HL-60 (cell line): Measurements from ENCODE around the gene MAGI2.

ENCODE experiments used
- DNase-seq, 2 experiments: peaks; one replicate each; pipeline ENCODE4 v3.0.0-alpha.2; 2010 to 2020; ENCODE audit warnings: low read depth in 1 of 2, low spot score in 1 of 2
- H3K27ac ChIP-seq: fragments of 250-450 bp; sonication (Bioruptor Pico); replicated peaks from 2 replicates; pipeline ENCODE4 v1.5.1; 2020; ENCODE audit warnings: mild to moderate bottlenecking, moderate library complexity
- H3K27me3 ChIP-seq: fragments of 250-450 bp; sonication (Bioruptor Pico); 2 replicates; pipeline ENCODE4 v1.5.1; 2021; ENCODE audit warnings: mild to moderate bottlenecking, moderate library complexity; ENCODE audit not compliant: insufficient read depth, poor library complexity, severe bottlenecking
- H3K4me3 ChIP-seq: replicated peaks from 2 replicates; pipeline ENCODE4 v1.5.1; 2011; ENCODE audit warnings: mild to moderate bottlenecking, control low read depth, low read length; ENCODE audit not compliant: insufficient read depth
- GABPA ChIP-seq: IDR thresholded peaks from 2 replicates; pipeline ENCODE4 v1.6.1; 2012; ENCODE audit warnings: low read depth
- POLR2AphosphoS5 ChIP-seq: IDR thresholded peaks from 2 replicates; pipeline ENCODE4 v1.6.1; 2012; ENCODE audit warnings: low read depth
- SPI1 ChIP-seq: IDR thresholded peaks from 2 replicates; pipeline ENCODE4 v1.6.1; 2012; ENCODE audit warnings: low read depth, mild to moderate bottlenecking, borderline replicate concordance
- TF ChIP-seq, protein P1 (sequence below): IDR thresholded peaks from one replicate; pipeline ENCODE4 v1.5.1; 2011; ENCODE audit warnings: low read length, control low read depth, inconsistent platforms; ENCODE audit not compliant: insufficient read depth
- TF ChIP-seq, protein P2 (sequence below): IDR thresholded peaks from 2 replicates; pipeline ENCODE4 v1.6.1; 2012; ENCODE audit warnings: low read depth; ENCODE audit not compliant: insufficient replicate concordance

The MAGI2 gene

GRCh38 chr7:78194611-78195010 is 1258.9 kb downstream of the MAGI2 start:
- H3K27me3 ChIP-seq, result no peaks in the 10 kb centered on the region
- TF ChIP-seq, protein P1, sequence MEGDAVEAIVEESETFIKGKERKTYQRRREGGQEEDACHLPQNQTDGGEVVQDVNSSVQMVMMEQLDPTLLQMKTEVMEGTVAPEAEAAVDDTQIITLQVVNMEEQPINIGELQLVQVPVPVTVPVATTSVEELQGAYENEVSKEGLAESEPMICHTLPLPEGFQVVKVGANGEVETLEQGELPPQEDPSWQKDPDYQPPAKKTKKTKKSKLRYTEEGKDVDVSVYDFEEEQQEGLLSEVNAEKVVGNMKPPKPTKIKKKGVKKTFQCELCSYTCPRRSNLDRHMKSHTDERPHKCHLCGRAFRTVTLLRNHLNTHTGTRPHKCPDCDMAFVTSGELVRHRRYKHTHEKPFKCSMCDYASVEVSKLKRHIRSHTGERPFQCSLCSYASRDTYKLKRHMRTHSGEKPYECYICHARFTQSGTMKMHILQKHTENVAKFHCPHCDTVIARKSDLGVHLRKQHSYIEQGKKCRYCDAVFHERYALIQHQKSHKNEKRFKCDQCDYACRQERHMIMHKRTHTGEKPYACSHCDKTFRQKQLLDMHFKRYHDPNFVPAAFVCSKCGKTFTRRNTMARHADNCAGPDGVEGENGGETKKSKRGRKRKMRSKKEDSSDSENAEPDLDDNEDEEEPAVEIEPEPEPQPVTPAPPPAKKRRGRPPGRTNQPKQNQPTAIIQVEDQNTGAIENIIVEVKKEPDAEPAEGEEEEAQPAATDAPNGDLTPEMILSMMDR, result no peak
- no peak for TF ChIP-seq SPI1
- TF ChIP-seq GABPA, result no peak
- TF ChIP-seq, protein P2, sequence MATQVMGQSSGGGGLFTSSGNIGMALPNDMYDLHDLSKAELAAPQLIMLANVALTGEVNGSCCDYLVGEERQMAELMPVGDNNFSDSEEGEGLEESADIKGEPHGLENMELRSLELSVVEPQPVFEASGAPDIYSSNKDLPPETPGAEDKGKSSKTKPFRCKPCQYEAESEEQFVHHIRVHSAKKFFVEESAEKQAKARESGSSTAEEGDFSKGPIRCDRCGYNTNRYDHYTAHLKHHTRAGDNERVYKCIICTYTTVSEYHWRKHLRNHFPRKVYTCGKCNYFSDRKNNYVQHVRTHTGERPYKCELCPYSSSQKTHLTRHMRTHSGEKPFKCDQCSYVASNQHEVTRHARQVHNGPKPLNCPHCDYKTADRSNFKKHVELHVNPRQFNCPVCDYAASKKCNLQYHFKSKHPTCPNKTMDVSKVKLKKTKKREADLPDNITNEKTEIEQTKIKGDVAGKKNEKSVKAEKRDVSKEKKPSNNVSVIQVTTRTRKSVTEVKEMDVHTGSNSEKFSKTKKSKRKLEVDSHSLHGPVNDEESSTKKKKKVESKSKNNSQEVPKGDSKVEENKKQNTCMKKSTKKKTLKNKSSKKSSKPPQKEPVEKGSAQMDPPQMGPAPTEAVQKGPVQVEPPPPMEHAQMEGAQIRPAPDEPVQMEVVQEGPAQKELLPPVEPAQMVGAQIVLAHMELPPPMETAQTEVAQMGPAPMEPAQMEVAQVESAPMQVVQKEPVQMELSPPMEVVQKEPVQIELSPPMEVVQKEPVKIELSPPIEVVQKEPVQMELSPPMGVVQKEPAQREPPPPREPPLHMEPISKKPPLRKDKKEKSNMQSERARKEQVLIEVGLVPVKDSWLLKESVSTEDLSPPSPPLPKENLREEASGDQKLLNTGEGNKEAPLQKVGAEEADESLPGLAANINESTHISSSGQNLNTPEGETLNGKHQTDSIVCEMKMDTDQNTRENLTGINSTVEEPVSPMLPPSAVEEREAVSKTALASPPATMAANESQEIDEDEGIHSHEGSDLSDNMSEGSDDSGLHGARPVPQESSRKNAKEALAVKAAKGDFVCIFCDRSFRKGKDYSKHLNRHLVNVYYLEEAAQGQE, result no peak
- TF ChIP-seq POLR2AphosphoS5, result no peak

DNA sequence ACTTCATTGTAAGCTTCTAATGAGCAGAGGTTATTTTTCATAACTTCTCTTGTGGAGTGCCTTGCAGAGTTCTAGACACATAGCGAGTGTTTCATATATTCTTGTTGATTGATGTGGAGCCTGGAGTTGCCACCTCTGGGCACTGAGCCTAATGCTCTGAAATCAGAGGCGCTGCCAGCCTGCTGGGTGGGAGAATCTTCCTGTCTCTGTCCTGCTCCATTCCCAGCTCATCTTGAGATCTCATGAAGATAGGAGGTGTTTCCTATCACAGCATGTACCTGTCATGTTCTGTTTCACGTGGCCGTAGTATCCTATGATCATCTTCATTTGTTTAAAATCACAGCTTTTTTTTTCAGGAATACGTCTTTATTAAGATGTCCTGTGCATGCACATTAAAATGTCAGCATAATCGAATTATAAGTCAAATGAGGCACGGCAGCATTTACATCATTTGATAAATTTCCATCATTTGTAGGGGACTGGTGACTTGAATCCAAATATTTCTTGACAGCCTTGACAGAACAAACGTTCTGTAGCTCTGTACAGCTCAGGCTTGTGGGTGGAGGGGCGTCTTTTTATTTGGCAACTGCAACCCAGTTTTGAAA is 1261.9 kb downstream of the MAGI2 start:
- TF ChIP-seq POLR2AphosphoS5 (no peak), SPI1 (no peak), GABPA (no peak)
- TF ChIP-seq, protein P1, result no peak
- TF ChIP-seq, protein P2, result no peak
- Histone ChIP-seq H3K4me3 (no peak overlapping the region), H3K27ac (no peak overlapping the region), H3K27me3 (no peaks in the 10 kb centered on the region)
- no peak for DNase-seq

More at GRCh38 chr7:78194611-78195010, 1258.9 kb downstream of the MAGI2 start:
- H3K4me3 ChIP-seq, result no peak overlapping the region
- no peak overlapping the region for H3K27ac ChIP-seq
- DNase-seq, result no peak

GRCh38 chr7:78189762-78190161 is 1263.7 kb downstream of the MAGI2 start:
- no peak for DNase-seq
- Histone ChIP-seq H3K4me3 (no peak overlapping the region), H3K27me3 (no peaks in the 10 kb centered on the region), H3K27ac (no peak overlapping the region)
- TF ChIP-seq, protein P1, result no peak
- peak; percentile 74 for TF ChIP-seq SPI1
- TF ChIP-seq, protein P2, result no peak
